Small intestine (tissue), 7 donors: Measurements from ENCODE around the gene TLCD4. TPM values are rescaled to one million over a fixed set of nuclear protein-coding genes. Genes with fewer than 3 reads are reported as not detected.

Source experiments
- DNase-seq, 2 donors: peaks; one replicate each; pipeline versions ENCODE4 v3.0.0 to v3.0.0-alpha.2; 2013
- FAIRE-seq: peaks from 2 replicates; lab custom pipeline; 2012; peaks lifted over from hg19 to GRCh38; lab: Jason Lieb, UNC
- H3K27ac ChIP-seq, 3 donors: one replicate each; pipeline ENCODE4 v1.5.1; 2013; ENCODE audit warnings: low read length in 2 of 3, mild to moderate bottlenecking in 2 of 3, control low read depth in 1 of 3, inconsistent platforms in 1 of 3, low read depth in 1 of 3, moderate library complexity in 1 of 3
- H3K27me3 ChIP-seq, 3 donors: one replicate each; pipeline ENCODE4 v1.6.1; 2013; ENCODE audit warnings: low read length in 3 of 3, inconsistent platforms in 1 of 3; ENCODE audit not compliant: control insufficient read depth in 3 of 3, insufficient read depth in 3 of 3
- H3K36me3 ChIP-seq, 3 donors: one replicate each; pipeline ENCODE4 v1.6.1; 2013; ENCODE audit warnings: low read length in 3 of 3, inconsistent platforms in 1 of 3, low read depth in 1 of 3, mild to moderate bottlenecking in 1 of 3, moderate library complexity in 1 of 3; ENCODE audit not compliant: control insufficient read depth in 3 of 3, insufficient read depth in 2 of 3
- H3K4me1 ChIP-seq, 3 donors: one replicate each; pipeline ENCODE4 v1.6.1; 2013; ENCODE audit warnings: low read length in 2 of 3, inconsistent platforms in 1 of 3, low read depth in 1 of 3, mild to moderate bottlenecking in 1 of 3, moderate library complexity in 1 of 3; ENCODE audit not compliant: control insufficient read depth in 3 of 3, insufficient read depth in 2 of 3
- H3K4me3 ChIP-seq, 3 donors: one replicate each; pipeline ENCODE4 v1.5.1; 2013; ENCODE audit warnings: low read length in 3 of 3, control low read depth in 1 of 3, inconsistent platforms in 1 of 3, low read depth in 1 of 3, mild to moderate bottlenecking in 1 of 3, moderate library complexity in 1 of 3
- H3K9me3 ChIP-seq, 2 donors: one replicate each; pipeline ENCODE4 v1.6.1; 2013; ENCODE audit warnings: low read depth in 1 of 2, low read length in 1 of 2; ENCODE audit not compliant: control insufficient read depth in 2 of 2, insufficient read depth in 1 of 2
- WGBS, 3 donors: extraction: QIAGEN DNeasy Blood & Tissue Kit; methylation state at CpG; one replicate each; pipeline ENCODE4 v1.1.7; 2013; 5-methylcytosine and 5-hydroxymethylcytosine counted together
- polyA plus RNA-seq, 4 donors: library from polyadenylated mRNA; stranded (reverse) in 3 of 4; unstranded in 1 of 4; fragments of 200-250 nt in 3 of 4; fragments of 120-200 nt in 1 of 4; gene quantifications; one replicate each; pipeline versions ENCODE4 v1.2.1 to v1.2.3, GENCODE V29; 2013
- donor health status: healthy with polysubstance abuse.
- donor health status: control.
- donor health status: control.
- donor health status: Bipolar disorder and iron deficiency.
- donor health status: healthy.

The TLCD4 gene
- polyA plus RNA-seq, 4 donors = 1.9 to 13.1 (median 3.9) TPM

DNA sequence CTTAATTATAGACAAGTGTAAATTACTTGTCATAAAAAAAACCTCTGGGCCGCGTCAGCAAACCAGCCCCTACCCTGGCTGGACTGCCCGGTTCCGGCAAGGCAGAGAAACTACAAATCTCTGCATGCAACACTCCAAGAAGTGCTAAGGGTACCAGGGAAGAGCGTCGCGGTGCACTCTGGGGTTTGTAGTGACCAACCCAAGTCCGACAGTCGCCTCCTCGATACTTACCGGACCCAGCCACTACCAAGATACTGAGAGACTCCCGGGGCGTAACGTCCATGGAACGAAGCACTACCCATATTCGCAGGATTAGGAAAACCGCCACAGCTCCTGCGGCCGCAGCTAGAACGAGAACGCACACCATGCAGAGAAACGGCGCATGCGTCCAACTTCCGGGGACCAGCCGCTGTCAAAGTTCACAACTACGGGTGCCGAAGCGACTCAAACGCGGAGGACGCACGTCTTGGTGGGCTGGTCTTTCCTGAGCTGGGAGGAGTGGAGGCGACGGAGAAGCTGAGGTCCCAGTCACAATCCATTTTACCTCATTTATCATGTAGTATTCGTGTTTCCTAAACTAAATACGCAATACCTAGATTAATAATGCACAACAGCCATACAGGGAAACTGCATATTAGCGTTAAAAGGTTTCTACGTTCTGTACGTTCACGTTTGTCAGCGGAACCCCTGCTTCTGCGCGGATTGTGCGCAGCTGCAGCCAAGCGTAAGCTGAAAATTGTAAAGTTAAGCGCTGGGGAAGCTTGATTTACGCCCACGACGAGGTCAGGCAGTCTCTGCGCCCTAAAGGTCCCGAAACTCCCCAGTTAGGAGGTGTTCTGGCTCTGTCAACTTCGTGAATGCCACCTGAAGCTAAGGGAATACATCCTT is 44.4 kb upstream of the TLCD4 start, which contains the start of gene ALG14:
Gene ALG14, minus strand, starts transcription at position 420 of the 888 bp plus-strand sequence. Its CDS starts 53 bp downstream, at position 367.
- Histone ChIP-seq H3K9me3 (no peaks in the 10 kb centered on the region), H3K27me3 (no peaks in the 10 kb centered on the region), H3K4me1 (peaks cover 4 to 25% (median 8%) of the 10 kb centered on the region in 3 donors), H3K4me3 (peak within 1 kb of the TSS; percentile 62 to 74 (median 67)), H3K36me3 (peaks cover 0 to 2% (median 0%) of the 10 kb centered on the region in 3 donors), H3K27ac (peak within 1 kb of the TSS; percentile 71 to 95 (median 89))
- WGBS, 3 donors = 0 to 1% (median 1%) methylated on average over 53 of the region's 53 CpGs
- DNase-seq (peak; percentile 97 to 99), FAIRE-seq (no peak)

- H3K9me3 ChIP-seq = no peaks in the 10 kb centered on the region
- 7 to 11% (median 9%) methylated on average over 3 of the region's 3 CpGs for WGBS, 3 donors
- DNase-seq = no peak
- peaks cover 4 to 24% (median 8%) of the 10 kb centered on the region in 3 donors for H3K4me1 ChIP-seq
- peak overlapping the region; percentile 62 to 74 (median 67) for H3K4me3 ChIP-seq
- no peak for FAIRE-seq
- H3K27me3 ChIP-seq = no peaks in the 10 kb centered on the region
- H3K27ac ChIP-seq = peak overlapping the region; percentile 52 to 95 (median 89)
- H3K36me3 ChIP-seq = peaks cover 0 to 2% (median 0%) of the 10 kb centered on the region in 3 donors
These were observed 43.7 kb upstream of the TLCD4 start for GRCh38 chr1:95073446-95073845.

GRCh38 chr1:95076034-95076433 is 41.1 kb upstream of the TLCD4 start:
- FAIRE-seq = no peak

DNA sequence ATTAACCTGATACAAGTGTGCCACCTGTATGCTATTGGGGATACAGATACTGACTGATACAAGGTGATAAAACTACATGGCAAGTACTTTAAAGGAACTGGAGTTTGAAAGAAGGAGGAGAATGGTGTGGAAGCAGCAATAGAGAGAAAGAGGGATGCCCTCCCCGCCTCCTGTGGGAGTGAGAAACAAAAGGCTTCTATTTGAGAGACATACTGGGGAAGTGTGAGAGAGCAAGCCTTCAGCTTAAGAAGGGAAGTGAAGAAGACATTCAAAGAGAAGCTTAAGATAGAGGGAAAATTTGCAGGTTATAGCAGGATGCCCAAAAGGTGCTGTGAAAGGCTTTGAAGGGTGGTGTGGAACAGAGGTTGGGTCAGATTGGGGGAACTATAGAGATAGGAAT is 36.7 kb upstream of the TLCD4 start:
- no peaks in the 10 kb centered on the region for H3K4me1 ChIP-seq
- FAIRE-seq (no peak), DNase-seq (no peak)
- H3K27ac ChIP-seq = no peak overlapping the region
- no peaks in the 10 kb centered on the region for H3K36me3 ChIP-seq
- no peak overlapping the region for H3K4me3 ChIP-seq
- H3K27me3 ChIP-seq = peaks cover 0 to 5% (median 0%) of the 10 kb centered on the region in 3 donors
- WGBS, 3 donors = 78 to 90% (median 89%) methylated on average over 1 of the region's 1 CpG
- H3K9me3 ChIP-seq = no peaks in the 10 kb centered on the region

More at GRCh38 chr1:95076034-95076433, 41.1 kb upstream of the TLCD4 start:
- H3K27me3 ChIP-seq = peaks cover 0 to 5% (median 0%) of the 10 kb centered on the region in 3 donors
- H3K4me1 ChIP-seq = peaks cover 0 to 6% (median 4%) of the 10 kb centered on the region in 3 donors
- H3K36me3 ChIP-seq = peaks cover 0 to 2% (median 0%) of the 10 kb centered on the region in 3 donors
- no peaks in the 10 kb centered on the region for H3K9me3 ChIP-seq
- no peak for DNase-seq
- H3K4me3 ChIP-seq = no peak overlapping the region
- no peak overlapping the region for H3K27ac ChIP-seq

DNA sequence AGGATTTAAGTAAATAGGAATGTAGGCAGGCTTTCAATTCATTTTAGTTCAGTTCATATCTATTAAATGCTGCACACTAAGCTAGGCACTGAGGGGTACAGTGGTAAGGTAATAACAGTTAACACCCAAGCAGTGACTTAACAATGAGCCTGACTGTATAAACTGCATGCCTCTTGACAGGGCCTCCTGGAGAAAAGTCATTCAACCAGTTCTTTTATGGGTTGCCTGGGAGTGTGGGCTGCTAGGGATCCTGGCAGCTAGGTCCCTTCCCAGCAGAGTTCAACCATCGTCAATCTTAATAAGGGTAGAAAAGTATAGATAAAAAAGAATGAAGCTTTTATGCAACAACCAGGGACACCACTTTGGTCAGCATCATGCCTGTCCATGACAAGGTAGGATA is 36.3 kb upstream of the TLCD4 start:
- FAIRE-seq (no peak), DNase-seq (no peak)
- H3K9me3 ChIP-seq = no peaks in the 10 kb centered on the region
- peaks cover 0 to 5% (median 0%) of the 10 kb centered on the region in 3 donors for H3K27me3 ChIP-seq
- no peaks in the 10 kb centered on the region for H3K36me3 ChIP-seq
- H3K4me1 ChIP-seq = no peaks in the 10 kb centered on the region
- no peak overlapping the region for H3K4me3 ChIP-seq
- H3K27ac ChIP-seq = no peak overlapping the region
- 70 to 78% (median 71%) methylated on average over 1 of the region's 1 CpG for WGBS, 3 donors

- Histone ChIP-seq H3K9me3 (peaks cover 0 to 2% of the 10 kb centered on the region in 2 donors), H3K27me3 (no peaks in the 10 kb centered on the region), H3K4me1 (peaks cover 0 to 4% (median 0%) of the 10 kb centered on the region in 3 donors), H3K27ac (no peak overlapping the region), H3K4me3 (no peak overlapping the region), H3K36me3 (no peaks in the 10 kb centered on the region)
- FAIRE-seq (no peak), DNase-seq (peak; percentile 40 to 44)
- 73 to 81% (median 74%) methylated on average over 8 of the region's 8 CpGs for WGBS, 3 donors
These were observed 32.6 kb upstream of the TLCD4 start for GRCh38 chr1:95084317-95085176.

DNA sequence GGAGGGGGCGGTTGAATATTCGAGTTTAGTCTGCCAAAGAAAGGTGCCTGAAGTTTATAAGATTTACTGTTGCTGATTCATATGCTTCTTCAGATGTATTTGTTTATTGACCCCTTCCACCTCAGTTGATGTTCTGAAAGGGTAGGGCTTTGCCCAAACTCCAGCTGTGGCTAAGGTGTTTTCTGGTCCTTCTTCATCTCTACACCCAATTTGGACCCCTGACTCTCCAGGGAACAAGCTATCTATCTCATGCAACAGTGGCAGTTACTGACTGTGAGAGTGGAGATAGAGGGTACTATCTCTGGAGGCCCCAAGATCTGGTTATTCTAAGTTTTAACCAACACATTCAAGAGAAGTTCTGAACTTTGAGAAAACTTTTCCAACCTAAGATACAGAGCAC is 31.8 kb upstream of the TLCD4 start:
- DNase-seq (no peak), FAIRE-seq (no peak)
- Histone ChIP-seq H3K4me3 (no peak overlapping the region), H3K27me3 (no peaks in the 10 kb centered on the region), H3K4me1 (peaks cover 0 to 4% (median 0%) of the 10 kb centered on the region in 3 donors), H3K36me3 (no peaks in the 10 kb centered on the region), H3K27ac (no peak overlapping the region), H3K9me3 (peaks cover 0 to 10% of the 10 kb centered on the region in 2 donors)
- WGBS, 3 donors = 61 to 69% (median 64%) methylated on average over 2 of the region's 2 CpGs
